HepG2 (cell line): ENCODE results near the gene RIC3. TPM values are rescaled to one million over a fixed set of nuclear protein-coding genes. Genes with fewer than 3 reads are reported as not detected.

Experiments
- ATAC-seq: fragments of 200-7000 bp; cut with Tn5 transposase; 3 replicates; pipeline ENCODE4 v1.9.1; 2020; ENCODE audit warnings: mild to moderate bottlenecking, moderate library complexity
- BruUV-seq: library from RNA; stranded (reverse); fragments of 400-500 nt; replicated peaks from 2 replicates; lab custom pipeline; 2021; lab: Mats Ljungman, UMichigan
- CTCF ChIA-PET: fragments of 300-600 bp; formaldehyde crosslinking; extraction: SDS; loops from one replicate; lab custom pipeline; 2021; ENCODE audit warnings: low total read pairs, inconsistent platforms, low intra/inter-chr PET ratio; lab: Yijun Ruan, JAX
- POLR2A ChIA-PET: fragments of 350-600 bp; sonication (Branson Sonifier 250); formaldehyde crosslinking; loops from one replicate; lab custom pipeline; 2020; ENCODE audit warnings: antibody characterized with exemption, inconsistent platforms; lab: Yijun Ruan, JAX
- DNase-seq: peaks from one replicate; pipeline ENCODE4 v3.0.0-alpha.2; 2015; ENCODE audit warnings: low spot score
- FAIRE-seq: peaks from 3 replicates; lab custom pipeline; 2011; peaks lifted over from hg19 to GRCh38; lab: Jason Lieb, UNC
- H2AFZ ChIP-seq: one replicate; pipeline ENCODE4 v1.6.1; 2011; ENCODE audit warnings: low read length, inconsistent platforms
- H3K27ac ChIP-seq: fragments of 300-600 bp; 3 replicates; pipeline ENCODE4 v1.8.0; 2011; ENCODE audit warnings: mixed run types, mild to moderate bottlenecking, mixed read lengths, low read length, inconsistent platforms; ENCODE audit not compliant: insufficient read depth; ENCODE audit errors: extremely low read length
- H3K27me3 ChIP-seq, 2 experiments: fragments of 200-600 bp in 1 of 2; 2 replicates in 1 of 2; 3 replicates in 1 of 2; pipeline versions ENCODE4 v1.6.0 to v1.8.0; 2011; ENCODE audit warnings: low read length in 2 of 2, mild to moderate bottlenecking in 2 of 2, moderate library complexity in 2 of 2, inconsistent platforms in 1 of 2; ENCODE audit not compliant: insufficient read depth in 2 of 2, control insufficient read depth in 1 of 2
- H3K36me3 ChIP-seq, 2 experiments: fragments of 200-600 bp in 1 of 2; replicated peaks in 1 of 2; 2 replicates in 1 of 2; 3 replicates in 1 of 2; pipeline versions ENCODE4 v1.5.1 to v1.8.0; 2011; ENCODE audit warnings: low read length in 2 of 2, inconsistent platforms in 1 of 2; ENCODE audit not compliant: insufficient read depth in 2 of 2, control insufficient read depth in 1 of 2
- H3K4me1 ChIP-seq: 2 replicates; pipeline ENCODE4 v1.5.1; 2012; ENCODE audit warnings: low read length, inconsistent platforms; ENCODE audit not compliant: insufficient read depth
- H3K4me2 ChIP-seq: 2 replicates; pipeline ENCODE4 v1.6.0; 2011; ENCODE audit warnings: low read depth, low read length, inconsistent platforms
- H3K4me3 ChIP-seq, 3 experiments: fragments of 200-600 bp in 1 of 3; sonication (generic), shearing (Covaris generic) in 1 of 3; replicated peaks in 1 of 3; 2 replicates each; pipeline ENCODE4 v1.5.1; 2011 to 2016; ENCODE audit warnings: low read length in 3 of 3, inconsistent platforms in 2 of 3, low read depth in 2 of 3, mild to moderate bottlenecking in 2 of 3, control low read depth in 1 of 3, mixed read lengths in 1 of 3; ENCODE audit not compliant: insufficient read depth in 1 of 3
- H3K79me2 ChIP-seq: one replicate; pipeline ENCODE4 v1.6.1; 2011; ENCODE audit warnings: low read length, inconsistent platforms; ENCODE audit not compliant: insufficient read depth
- H3K9ac ChIP-seq: 2 replicates; pipeline ENCODE4 v1.6.0; 2011; ENCODE audit warnings: mild to moderate bottlenecking, low read depth, low read length, inconsistent platforms; ENCODE audit not compliant: insufficient read depth
- H3K9me3 ChIP-seq: 2 replicates; pipeline ENCODE4 v1.5.1; 2012; ENCODE audit warnings: mild to moderate bottlenecking, low read length
- H4K20me1 ChIP-seq: 2 replicates; pipeline ENCODE4 v1.6.0; 2011; ENCODE audit warnings: inconsistent platforms, mild to moderate bottlenecking, low read length, moderate library complexity; ENCODE audit not compliant: insufficient read depth
- CCDC6 ChIP-seq: sonication (generic); formaldehyde crosslinking; IDR thresholded peaks from 2 replicates; pipeline ENCODE4 v1.8.1; 2022; ENCODE audit warnings: mild to moderate bottlenecking, missing genetic modification reagents, moderate library complexity
- CHD2 ChIP-seq: IDR thresholded peaks from 2 replicates; pipeline ENCODE4 v1.6.1; 2011; ENCODE audit warnings: low read depth, low read length, improper control_type of control experiment
- FOSL1 ChIP-seq: sonication (generic); formaldehyde crosslinking; IDR thresholded peaks from 2 replicates; pipeline ENCODE4 v1.9.0; 2021; ENCODE audit warnings: missing genetic modification reagents, borderline replicate concordance
- KDM5B ChIP-seq: sonication (generic); formaldehyde crosslinking; IDR thresholded peaks from 2 replicates; pipeline ENCODE4 v1.4.0; 2020; ENCODE audit warnings: missing genetic modification reagents, mild to moderate bottlenecking, borderline replicate concordance
- KLF13 ChIP-seq: sonication (generic); formaldehyde crosslinking; IDR thresholded peaks from 2 replicates; pipeline ENCODE4 v1.4.0; 2020; ENCODE audit warnings: mild to moderate bottlenecking, missing genetic modification reagents
- NBN ChIP-seq: fragments of 450-650 bp; conservative IDR thresholded peaks from 2 replicates; pipeline ENCODE4 v1.6.1; 2017
- NFKB2 ChIP-seq: sonication (generic); formaldehyde crosslinking; IDR thresholded peaks from 2 replicates; pipeline ENCODE4 v1.4.0; 2020; ENCODE audit warnings: missing genetic modification reagents, borderline replicate concordance
- THYN1 ChIP-seq: sonication (generic); formaldehyde crosslinking; IDR thresholded peaks from 2 replicates; pipeline ENCODE4 v1.8.1; 2023; ENCODE audit warnings: low read depth, mild to moderate bottlenecking, moderate library complexity, missing genetic modification reagents, borderline replicate concordance
- TOPORS ChIP-seq: sonication (generic); formaldehyde crosslinking; IDR thresholded peaks from 2 replicates; pipeline ENCODE4 v1.8.0; 2023; ENCODE audit warnings: mild to moderate bottlenecking, missing genetic modification reagents
- TP53 ChIP-seq: sonication (generic); formaldehyde crosslinking; conservative IDR thresholded peaks from 2 replicates; pipeline ENCODE4 v1.4.0; 2020; ENCODE audit warnings: missing genetic modification reagents
- XBP1 ChIP-seq: sonication (generic); formaldehyde crosslinking; IDR thresholded peaks from 2 replicates; pipeline ENCODE4 v1.5.0; 2020; ENCODE audit warnings: missing genetic modification reagents
- ZNF234 ChIP-seq: sonication (generic); formaldehyde crosslinking; conservative IDR thresholded peaks from 2 replicates; pipeline ENCODE4 v1.5.1; 2020; ENCODE audit warnings: mild to moderate bottlenecking, missing genetic modification reagents
- ZNF430 ChIP-seq: sonication (generic); formaldehyde crosslinking; IDR thresholded peaks from 2 replicates; pipeline ENCODE4 v1.9.0; 2021; ENCODE audit warnings: mild to moderate bottlenecking, missing genetic modification reagents
- WGBS: methylation state at CpG from one replicate; pipeline ENCODE4 v1.1.6; 2017; ENCODE audit warnings: low lambda C conversion rate; 5-methylcytosine and 5-hydroxymethylcytosine counted together
- in situ Hi-C: cut with HindIII; loops from 2 replicates; pipeline ENCODE4 v1.10.0; 2017; ENCODE audit warnings: low pct_unique_long_range_greater_than_20kb; ENCODE audit not compliant: extremely low pct_ligation_motif_present
- intact Hi-C: fragments of 100-400 bp; cut with micrococcal nuclease; formaldehyde crosslinking; loops from one replicate; pipeline ENCODE4 v1.10.0; 2022; ENCODE audit not compliant: unreplicated experiment
- polyA plus RNA-seq, 8 experiments: library from polyadenylated mRNA; depleted of rRNA in 3 of 8; stranded (reverse) in 7 of 8; unstranded in 1 of 8; fragments of >200 nt; fragmentation: Illumina TruSeq in 4 of 8; extraction: Trizol in 4 of 8; gene quantifications; 2 replicates each; pipeline versions ENCODE4 v1.2.1 to v1.2.3, GENCODE V29; 2011 to 2016; ENCODE audit warnings: low read depth in 4 of 8, missing spikeins in 1 of 8, mixed read lengths in 1 of 8; ENCODE audit not compliant: insufficient read depth in 1 of 8
- total RNA-seq, 5 experiments: library from RNA; depleted of rRNA; stranded (reverse); fragments of >200 nt; fragmentation: Illumina TruSeq; extraction: Trizol; gene quantifications; 2 replicates each; pipeline ENCODE4 v1.2.3, GENCODE V29; 2016; ENCODE audit warnings: low read depth in 1 of 5
- TF ChIP-seq, protein P1 (sequence below): sonication (generic); formaldehyde crosslinking; IDR thresholded peaks from 2 replicates; pipeline ENCODE4 v1.5.0; 2020; ENCODE audit warnings: missing genetic modification reagents
- TF ChIP-seq, protein P2 (sequence below): sonication (generic); formaldehyde crosslinking; IDR thresholded peaks from 2 replicates; pipeline ENCODE4 v1.8.0; 2022; ENCODE audit warnings: missing genetic modification reagents, low read depth, mild to moderate bottlenecking, borderline replicate concordance
- TF ChIP-seq, protein P3 (sequence below): sonication (generic); formaldehyde crosslinking; IDR thresholded peaks from 2 replicates; pipeline ENCODE4 v1.4.0; 2020; ENCODE audit warnings: missing genetic modification reagents, borderline replicate concordance

RIC3 gene
- total and polyA plus RNA-seq, 2 of the 13 experiments (the other 11 are each of a cell fraction or from before 2014, with no cell fraction given) = not detected

DNA sequence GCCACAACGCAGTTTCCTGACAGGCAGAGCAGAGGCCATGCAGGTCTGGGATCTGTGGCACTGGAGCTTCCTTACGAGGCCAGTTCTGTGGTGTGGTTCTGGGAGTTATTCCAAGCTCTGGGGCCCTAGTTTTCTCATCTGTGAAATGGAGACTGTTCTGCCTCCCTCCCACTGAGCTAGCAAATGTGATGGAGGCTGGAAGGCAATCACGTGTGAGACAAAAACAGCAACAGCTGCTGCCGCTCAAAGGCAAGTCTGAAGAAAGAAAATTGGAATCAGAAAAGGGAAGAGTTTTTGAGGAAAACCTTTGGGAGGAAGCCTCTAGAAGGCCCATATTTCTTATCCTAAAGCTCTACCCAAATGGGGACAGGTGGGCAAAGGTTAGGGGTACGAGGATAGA lies 8.3 kb upstream of the RIC3 start:
- intact Hi-C loops = no loop called here
- BruUV-seq = no TSS peak
- DNase-seq (no peak), ATAC-seq (no peak), FAIRE-seq (no peak)
- Histone ChIP-seq H3K4me3 (no peak overlapping the region), H3K9me3 (no peaks in the 10 kb centered on the region), H2AFZ (no peak overlapping the region), H4K20me1 (no peaks in the 10 kb centered on the region), H3K79me2 (no peaks in the 10 kb centered on the region), H3K36me3 (no peaks in the 10 kb centered on the region), H3K27ac (no peak overlapping the region), H3K9ac (no peak overlapping the region), H3K27me3 (peaks cover 2 to 22% of the 10 kb centered on the region in 2 experiments; a peak in 3 of 5 replicates), H3K4me1 (no peaks in the 10 kb centered on the region), H3K4me2 (no peak overlapping the region)
- ChIA-PET CTCF (no interaction called here), POLR2A (no interaction called here)
- TF ChIP-seq CCDC6 (CRISPR knock-in tag) (no peak), KLF13 (CRISPR knock-in tag) (no peak), TOPORS (CRISPR knock-in tag) (no peak), ZNF234 (CRISPR knock-in tag) (no peak), ZNF430 (no peak), THYN1 (CRISPR knock-in tag) (no peak), TP53 (CRISPR knock-in tag) (no peak), CHD2 (no peak), KDM5B (CRISPR knock-in tag) (no peak), NFKB2 (CRISPR knock-in tag) (no peak), FOSL1 (CRISPR knock-in tag) (no peak), NBN (no peak), XBP1 (CRISPR knock-in tag) (no peak)
- TF ChIP-seq, protein P1, sequence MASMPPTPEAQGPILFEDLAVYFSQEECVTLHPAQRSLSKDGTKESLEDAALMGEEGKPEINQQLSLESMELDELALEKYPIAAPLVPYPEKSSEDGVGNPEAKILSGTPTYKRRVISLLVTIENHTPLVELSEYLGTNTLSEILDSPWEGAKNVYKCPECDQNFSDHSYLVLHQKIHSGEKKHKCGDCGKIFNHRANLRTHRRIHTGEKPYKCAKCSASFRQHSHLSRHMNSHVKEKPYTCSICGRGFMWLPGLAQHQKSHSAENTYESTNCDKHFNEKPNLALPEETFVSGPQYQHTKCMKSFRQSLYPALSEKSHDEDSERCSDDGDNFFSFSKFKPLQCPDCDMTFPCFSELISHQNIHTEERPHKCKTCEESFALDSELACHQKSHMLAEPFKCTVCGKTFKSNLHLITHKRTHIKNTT (CRISPR knock-in tag) = no peak
- TF ChIP-seq, protein P2, sequence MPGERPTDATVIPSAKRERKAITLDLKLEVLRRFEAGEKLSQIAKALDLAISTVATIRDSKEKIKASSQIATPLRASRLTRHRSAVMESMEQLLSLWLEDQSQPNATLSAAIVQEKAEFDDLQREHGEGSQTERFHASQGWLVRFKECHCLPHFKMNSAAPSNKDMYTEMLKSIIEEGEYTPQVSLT (CRISPR knock-in tag) = no peak
- TF ChIP-seq, protein P3, sequence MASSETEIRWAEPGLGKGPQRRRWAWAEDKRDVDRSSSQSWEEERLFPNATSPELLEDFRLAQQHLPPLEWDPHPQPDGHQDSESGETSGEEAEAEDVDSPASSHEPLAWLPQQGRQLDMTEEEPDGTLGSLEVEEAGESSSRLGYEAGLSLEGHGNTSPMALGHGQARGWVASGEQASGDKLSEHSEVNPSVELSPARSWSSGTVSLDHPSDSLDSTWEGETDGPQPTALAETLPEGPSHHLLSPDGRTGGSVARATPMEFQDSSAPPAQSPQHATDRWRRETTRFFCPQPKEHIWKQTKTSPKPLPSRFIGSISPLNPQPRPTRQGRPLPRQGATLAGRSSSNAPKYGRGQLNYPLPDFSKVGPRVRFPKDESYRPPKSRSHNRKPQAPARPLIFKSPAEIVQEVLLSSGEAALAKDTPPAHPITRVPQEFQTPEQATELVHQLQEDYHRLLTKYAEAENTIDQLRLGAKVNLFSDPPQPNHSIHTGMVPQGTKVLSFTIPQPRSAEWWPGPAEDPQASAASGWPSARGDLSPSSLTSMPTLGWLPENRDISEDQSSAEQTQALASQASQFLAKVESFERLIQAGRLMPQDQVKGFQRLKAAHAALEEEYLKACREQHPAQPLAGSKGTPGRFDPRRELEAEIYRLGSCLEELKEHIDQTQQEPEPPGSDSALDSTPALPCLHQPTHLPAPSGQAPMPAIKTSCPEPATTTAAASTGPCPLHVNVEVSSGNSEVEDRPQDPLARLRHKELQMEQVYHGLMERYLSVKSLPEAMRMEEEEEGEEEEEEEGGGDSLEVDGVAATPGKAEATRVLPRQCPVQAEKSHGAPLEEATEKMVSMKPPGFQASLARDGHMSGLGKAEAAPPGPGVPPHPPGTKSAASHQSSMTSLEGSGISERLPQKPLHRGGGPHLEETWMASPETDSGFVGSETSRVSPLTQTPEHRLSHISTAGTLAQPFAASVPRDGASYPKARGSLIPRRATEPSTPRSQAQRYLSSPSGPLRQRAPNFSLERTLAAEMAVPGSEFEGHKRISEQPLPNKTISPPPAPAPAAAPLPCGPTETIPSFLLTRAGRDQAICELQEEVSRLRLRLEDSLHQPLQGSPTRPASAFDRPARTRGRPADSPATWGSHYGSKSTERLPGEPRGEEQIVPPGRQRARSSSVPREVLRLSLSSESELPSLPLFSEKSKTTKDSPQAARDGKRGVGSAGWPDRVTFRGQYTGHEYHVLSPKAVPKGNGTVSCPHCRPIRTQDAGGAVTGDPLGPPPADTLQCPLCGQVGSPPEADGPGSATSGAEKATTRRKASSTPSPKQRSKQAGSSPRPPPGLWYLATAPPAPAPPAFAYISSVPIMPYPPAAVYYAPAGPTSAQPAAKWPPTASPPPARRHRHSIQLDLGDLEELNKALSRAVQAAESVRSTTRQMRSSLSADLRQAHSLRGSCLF (CRISPR knock-in tag) = no peak
- 4% methylated on average over 5 of the region's 5 CpGs for WGBS
- in situ Hi-C loops = no loop called here
